Hematopoietic multipotent progenitor cell (in vitro differentiated cells): ENCODE results near the gene KRT85. TPM values are rescaled to one million over a fixed set of nuclear protein-coding genes. Genes with fewer than 3 reads are reported as not detected.

ENCODE experiments used
- DNase-seq, 3 donors: peaks; one replicate each; pipeline ENCODE4 v3.0.0-alpha.2; 2011 to 2015; ENCODE audit warnings: low read depth in 2 of 3, low spot score in 2 of 3
- total RNA-seq: library from RNA; depleted of rRNA; stranded (reverse); fragments of >200 nt; gene quantifications from one replicate; pipeline ENCODE4 v1.2.3, GENCODE V29; 2012

KRT85 gene
- total RNA-seq, 1 donor, result not detected

GRCh38 chr12:52395761-52396434 lies 28.6 kb upstream of the KRT85 start:
- DNase-seq, result no peak

- no peak for DNase-seq
Measured at GRCh38 chr12:52394836-52395405, 27.6 kb upstream of the KRT85 start.

GRCh38 chr12:52392465-52393007 lies 25.3 kb upstream of the KRT85 start:
- DNase-seq, result no peak

GRCh38 chr12:52391618-52392002 lies 24.3 kb upstream of the KRT85 start:
- DNase-seq, result no peak

- DNase-seq, result peak in 1 of 3 donors; percentile 26
Measured at GRCh38 chr12:52390739-52391617, 23.7 kb upstream of the KRT85 start.

- DNase-seq, result no peak
Measured at GRCh38 chr12:52389313-52390207, 22.3 kb upstream of the KRT85 start.

- DNase-seq, result no peak
Measured at GRCh38 chr12:52387859-52388258, 20.6 kb upstream of the KRT85 start.

GRCh38 chr12:52385226-52385702 lies 18.0 kb upstream of the KRT85 start, which contains the start of gene KRT84:
TSS of gene KRT84 (minus strand) at chr12:52385652. CDS start at chr12:52385585, 67 bp downstream.
- DNase-seq, result no peak

- no peak for DNase-seq
Measured at GRCh38 chr12:52383331-52383730, 16.1 kb upstream of the KRT85 start.

- no peak for DNase-seq
Measured at GRCh38 chr12:52382854-52383253, 15.6 kb upstream of the KRT85 start.

GRCh38 chr12:52381206-52381605 lies 13.9 kb upstream of the KRT85 start:
- no peak for DNase-seq

- peak in 2 of 3 donors; percentile 16 to 43 for DNase-seq
Measured at GRCh38 chr12:52380271-52380694, 13.0 kb upstream of the KRT85 start.

GRCh38 chr12:52379536-52379935 lies 12.3 kb upstream of the KRT85 start:
- DNase-seq, result no peak

- no peak for DNase-seq
Measured at GRCh38 chr12:52378091-52378490, 10.8 kb upstream of the KRT85 start.

GRCh38 chr12:52377266-52377665 lies 10.0 kb upstream of the KRT85 start:
- DNase-seq, result no peak

- peak in 2 of 3 donors; percentile 70 to 81 for DNase-seq
Measured at GRCh38 chr12:52372216-52373154, 5.2 kb upstream of the KRT85 start.

- no peak for DNase-seq
Measured at GRCh38 chr12:52371716-52372115, 4.4 kb upstream of the KRT85 start.

- DNase-seq, result no peak
Measured at GRCh38 chr12:52370926-52371608, 3.8 kb upstream of the KRT85 start.
